GM20000 (cell line): ENCODE measurements around the gene SHPK.

Source experiments
- DNase-seq: peaks from one replicate; pipeline ENCODE4 v3.0.0; 2012; ENCODE audit warnings: low spot score
- CTCF ChIP-seq: IDR thresholded peaks from 2 replicates; pipeline ENCODE4 v1.5.1; 2012; ENCODE audit warnings: mild to moderate bottlenecking, control low read depth; ENCODE audit errors: extremely low read depth, missing control alignments

SHPK gene

DNA sequence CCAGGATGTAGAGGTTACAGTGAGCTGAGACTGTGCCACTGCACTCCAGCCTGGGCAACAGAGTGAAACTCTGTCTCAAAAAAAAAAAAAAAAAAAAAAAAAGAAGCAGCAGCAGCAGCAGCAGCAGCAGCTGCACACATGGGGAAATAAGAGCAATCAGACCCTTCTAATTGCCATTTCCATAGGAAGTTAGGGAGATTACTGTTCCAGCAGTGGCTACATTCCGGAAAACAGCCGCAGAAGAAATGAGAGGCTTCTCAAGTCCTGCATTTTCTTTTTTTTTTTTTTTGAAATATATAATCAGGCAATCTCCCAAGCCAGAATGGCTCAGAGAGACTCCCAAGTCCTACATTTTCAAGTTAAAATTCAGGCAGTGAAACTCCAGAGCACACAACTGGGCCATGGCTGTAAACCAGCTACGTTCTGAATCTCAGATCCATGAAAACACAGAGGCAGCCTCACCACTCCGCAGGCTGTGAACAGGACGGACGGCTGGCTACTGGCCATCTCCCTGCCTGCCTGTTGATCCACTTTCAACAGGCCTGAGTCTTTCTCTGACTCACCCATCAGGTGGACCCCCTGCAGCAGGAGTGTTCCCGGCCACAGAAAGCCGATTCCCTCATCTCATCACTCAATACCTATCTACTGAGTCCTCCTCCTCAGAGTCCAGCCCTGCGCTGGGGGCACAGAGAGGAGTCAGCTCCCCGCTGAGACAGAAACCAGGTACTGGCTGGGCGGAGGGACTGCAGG, 41.8 kb downstream of the SHPK start:
- DNase-seq: no peak
- no peak for TF ChIP-seq CTCF

GRCh38 chr17:3593384-3593783, 42.7 kb downstream of the SHPK start:
- TF ChIP-seq CTCF: no peak
- no peak for DNase-seq

DNA sequence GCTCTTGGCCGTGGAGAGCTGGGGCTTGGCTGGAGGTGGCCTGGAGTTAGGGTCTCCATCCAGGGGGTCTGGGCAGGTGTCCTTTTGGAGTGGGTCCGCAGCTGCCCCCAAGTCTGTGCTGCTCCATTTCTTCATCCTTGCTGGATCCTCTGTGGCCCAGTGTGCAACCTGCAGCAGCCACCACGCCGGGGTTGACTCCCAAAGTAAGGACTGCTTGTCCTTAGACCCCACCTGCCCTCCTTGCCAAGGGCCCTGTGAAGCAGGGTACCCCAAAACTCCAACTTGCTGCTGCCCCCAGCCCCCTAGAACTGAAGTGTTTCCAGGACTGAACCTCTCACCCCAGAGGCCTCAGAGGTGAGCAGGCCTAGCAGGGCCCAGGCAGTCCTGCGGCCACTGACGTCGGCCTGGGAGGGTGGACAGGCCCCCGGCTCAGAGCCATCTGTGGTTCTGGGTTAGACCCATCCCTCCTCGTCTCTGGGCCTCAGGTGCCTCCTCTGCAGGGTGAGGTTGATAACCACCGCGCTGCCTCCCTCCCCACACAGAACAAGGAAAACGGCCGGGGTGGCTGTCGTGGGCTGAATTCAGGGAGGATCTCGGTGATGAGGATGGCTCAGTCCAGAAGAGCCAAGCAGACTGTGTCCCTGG, 43.7 kb downstream of the SHPK start:
- TF ChIP-seq CTCF: no peak
- no peak for DNase-seq

GRCh38 chr17:3590768-3591167, 45.3 kb downstream of the SHPK start:
- no peak for TF ChIP-seq CTCF
- no peak for DNase-seq

DNA sequence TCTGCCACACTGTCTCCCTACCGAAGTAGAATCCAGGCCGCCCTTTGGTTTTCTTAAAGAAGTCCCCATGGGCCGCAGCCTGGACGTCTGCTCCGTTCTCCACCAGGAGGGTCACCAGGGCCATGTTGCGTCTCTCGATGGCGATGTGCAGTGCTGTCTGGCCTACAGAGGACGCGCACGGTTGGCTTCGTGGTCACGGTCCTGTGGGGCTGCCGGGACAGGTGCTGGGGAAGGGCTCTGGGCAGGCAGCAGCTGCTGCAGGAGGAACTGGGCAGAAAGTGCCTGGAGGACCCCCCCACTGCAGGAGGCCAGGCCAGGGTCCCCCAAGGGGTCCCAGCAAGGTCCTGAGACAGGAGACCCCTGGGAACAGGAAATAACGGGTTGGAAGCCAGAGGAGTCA, 45.8 kb downstream of the SHPK start:
- DNase-seq: no peak
- no peak for TF ChIP-seq CTCF

DNA sequence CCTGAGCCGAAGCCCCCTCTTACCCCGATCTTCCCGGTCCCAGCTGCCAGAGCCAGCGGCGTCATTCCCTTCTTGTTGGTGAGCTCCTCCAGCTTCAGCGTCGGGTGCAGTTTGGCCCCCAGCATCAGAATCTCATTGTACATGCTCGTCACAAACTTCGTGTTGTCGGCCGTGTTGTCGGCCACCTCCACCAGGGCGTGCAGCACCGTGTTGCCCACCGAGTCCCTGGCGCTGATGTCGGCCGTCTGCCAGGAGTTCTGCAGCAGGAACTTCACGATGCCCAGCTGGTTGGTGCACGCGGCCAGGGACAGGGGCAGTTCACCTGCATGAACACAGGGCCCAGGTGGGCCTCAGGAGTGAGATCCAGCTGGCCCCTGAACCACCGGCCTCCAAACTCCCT, 46.3 kb downstream of the SHPK start:
- DNase-seq: no peak
- TF ChIP-seq CTCF: no peak

DNA sequence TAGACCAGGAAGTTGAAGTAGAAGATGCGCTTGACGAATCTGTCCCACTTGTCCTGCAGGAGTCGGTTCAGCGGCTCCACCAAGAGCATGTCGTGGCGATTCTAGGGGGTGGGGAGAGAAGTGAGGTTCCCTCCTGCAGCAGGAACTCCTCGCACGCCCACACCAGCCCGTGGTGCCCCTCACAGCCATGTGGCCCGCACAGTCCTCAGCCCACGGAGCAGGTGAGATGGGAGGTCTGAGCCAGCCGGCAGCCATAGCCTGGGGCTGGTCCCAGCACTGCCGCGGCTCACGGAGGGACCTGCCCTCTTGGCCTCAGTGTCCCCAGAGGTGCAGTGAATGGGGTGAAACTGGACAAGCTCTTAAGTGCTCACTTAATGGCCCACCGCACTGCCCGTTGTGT, 50.2 kb downstream of the SHPK start:
- no peak for DNase-seq

More for the DNA sequence above, 50.2 kb downstream of the SHPK start:
- no peak for TF ChIP-seq CTCF
